HepG2 (cell line): ENCODE data around the gene NUDT22. TPM values are rescaled to one million over a fixed set of nuclear protein-coding genes. Genes with fewer than 3 reads are reported as not detected.
A peak's percentile ranks its signal among the peaks of the same experiment; 100 is the strongest.

Experiments used
- CENPBD1 ChIP-seq: sonication (generic); formaldehyde crosslinking; IDR thresholded peaks from 2 replicates; pipeline ENCODE4 v1.8.0; 2022; ENCODE audit warnings: missing genetic modification reagents, low read depth, mild to moderate bottlenecking, borderline replicate concordance
- DRAP1 ChIP-seq: IDR thresholded peaks from 2 replicates; pipeline ENCODE4 v1.6.1; 2016; ENCODE audit warnings: missing genetic modification reagents, missing compliant biosample characterization
- EED ChIP-seq: sonication (generic); formaldehyde crosslinking; IDR thresholded peaks from 2 replicates; pipeline ENCODE4 v1.5.0; 2020; ENCODE audit warnings: mild to moderate bottlenecking, missing genetic modification reagents
- KIAA2018 ChIP-seq: sonication (generic); formaldehyde crosslinking; IDR thresholded peaks from 2 replicates; pipeline ENCODE4 v1.5.0; 2020; ENCODE audit warnings: mild to moderate bottlenecking, missing genetic modification reagents, borderline replicate concordance
- RARG ChIP-seq: sonication (generic); formaldehyde crosslinking; IDR thresholded peaks from 2 replicates; pipeline ENCODE4 v1.4.0; 2020; ENCODE audit warnings: low read depth, mild to moderate bottlenecking, missing genetic modification reagents
- REST ChIP-seq, 2 experiments: IDR thresholded peaks; 2 replicates each; pipeline ENCODE4 v1.6.1; 2011 to 2012; ENCODE audit warnings: low read length in 2 of 2, borderline replicate concordance in 1 of 2, low read depth in 1 of 2, mild to moderate bottlenecking in 1 of 2, moderate library complexity in 1 of 2
- SAP130 ChIP-seq: IDR thresholded peaks from 2 replicates; pipeline ENCODE4 v1.6.1; 2016; ENCODE audit warnings: low read depth
- TIGD3 ChIP-seq: sonication (generic); formaldehyde crosslinking; IDR thresholded peaks from 2 replicates; pipeline ENCODE4 v1.5.1; 2020; ENCODE audit warnings: mild to moderate bottlenecking, missing genetic modification reagents, borderline replicate concordance
- WIZ ChIP-seq: sonication (generic); formaldehyde crosslinking; IDR thresholded peaks from 2 replicates; pipeline ENCODE4 v1.5.1; 2020; ENCODE audit warnings: mild to moderate bottlenecking, missing genetic modification reagents
- ZBTB1 ChIP-seq: sonication (generic); formaldehyde crosslinking; IDR thresholded peaks from 2 replicates; pipeline ENCODE4 v1.4.0; 2020; ENCODE audit warnings: missing genetic modification reagents, borderline replicate concordance
- ZMYM2 ChIP-seq: sonication (generic); formaldehyde crosslinking; IDR thresholded peaks from 2 replicates; pipeline ENCODE4 v1.8.0; 2022; ENCODE audit warnings: mild to moderate bottlenecking, missing genetic modification reagents
- ZNF274 ChIP-seq: sonication (generic); formaldehyde crosslinking; IDR thresholded peaks from 2 replicates; pipeline ENCODE4 v1.5.1; 2020; ENCODE audit warnings: mild to moderate bottlenecking, missing genetic modification reagents
- ZNF619 ChIP-seq: sonication (generic); formaldehyde crosslinking; IDR thresholded peaks from 2 replicates; pipeline ENCODE4 v1.4.0; 2020; ENCODE audit warnings: mild to moderate bottlenecking, missing genetic modification reagents
- ZNF777 ChIP-seq: sonication (generic); formaldehyde crosslinking; IDR thresholded peaks from 2 replicates; pipeline ENCODE4 v1.4.0; 2020; ENCODE audit warnings: missing genetic modification reagents
- ZSCAN30 ChIP-seq: sonication (generic); formaldehyde crosslinking; IDR thresholded peaks from 2 replicates; pipeline ENCODE4 v1.5.0; 2020; ENCODE audit warnings: mild to moderate bottlenecking, missing genetic modification reagents
- polyA plus RNA-seq, 8 experiments: library from polyadenylated mRNA; depleted of rRNA in 3 of 8; stranded (reverse) in 7 of 8; unstranded in 1 of 8; fragments of >200 nt; fragmentation: Illumina TruSeq in 4 of 8; extraction: Trizol in 4 of 8; gene quantifications; 2 replicates each; pipeline versions ENCODE4 v1.2.1 to v1.2.3, GENCODE V29; 2011 to 2016; ENCODE audit warnings: low read depth in 4 of 8, missing spikeins in 1 of 8, mixed read lengths in 1 of 8; ENCODE audit not compliant: insufficient read depth in 1 of 8
- total RNA-seq, 5 experiments: library from RNA; depleted of rRNA; stranded (reverse); fragments of >200 nt; fragmentation: Illumina TruSeq; extraction: Trizol; gene quantifications; 2 replicates each; pipeline ENCODE4 v1.2.3, GENCODE V29; 2016; ENCODE audit warnings: low read depth in 1 of 5

NUDT22 gene
- total and polyA plus RNA-seq, 2 of the 13 experiments (the other 11 are each of a cell fraction or from before 2014, with no cell fraction given): 33.5 to 39.8 TPM

GRCh38 chr11:64237484-64237951, 11.4 kb downstream of the NUDT22 start (continued):
- TF ChIP-seq DRAP1 (CRISPR knock-in tag) (peak; percentile 34; the same call in 1 of the 2 replicates), CENPBD1 (CRISPR knock-in tag) (no peak), ZBTB1 (CRISPR knock-in tag) (no peak), ZNF274 (CRISPR knock-in tag) (0 out of 2 replicates have a peak, but pooled peaks have one; percentile 26), TIGD3 (CRISPR knock-in tag) (no peak), ZNF777 (CRISPR knock-in tag) (no peak), ZNF619 (CRISPR knock-in tag) (no peak), SAP130 (CRISPR knock-in tag) (peak; percentile 95), ZSCAN30 (no peak), REST (IDR thresholded peaks at IDR 0.05; ENCODE audit: borderline replicate concordance in 1 of 2, low read depth in 1 of 2, low read length in 2 of 2) (no peak), ZMYM2 (0 out of 2 replicates have a peak, but pooled peaks have one; percentile 31), EED (no peak), WIZ (CRISPR knock-in tag) (no peak), KIAA2018 (no peak), RARG (CRISPR knock-in tag) (no peak)
